GM23338 (cell line): ENCODE results near the gene CADPS2. TPM values are rescaled to one million over a fixed set of nuclear protein-coding genes. Genes with fewer than 3 reads are reported as not detected.

ENCODE experiments used
- ATAC-seq: fragments of 200-7000 bp; cut with Tn5 transposase; 3 replicates; pipeline ENCODE4 v1.9.1; 2020
- DNase-seq: peaks from one replicate; pipeline ENCODE4 v3.0.0-alpha.2; 2015; ENCODE audit warnings: low spot score
- H2AFZ ChIP-seq: fragments of 200-600 bp; sonication (generic); 2 replicates; pipeline ENCODE4 v1.8.0; 2016; ENCODE audit warnings: antibody characterized with exemption, mild to moderate bottlenecking, moderate library complexity
- H3F3A ChIP-seq: fragments of 200-600 bp; sonication (generic); replicated peaks from 2 replicates; pipeline ENCODE4 v1.8.0; 2017; ENCODE audit warnings: antibody characterized with exemption, mixed run types, low read depth
- H3K27ac ChIP-seq: fragments of 200-600 bp; sonication (generic); 2 replicates; pipeline ENCODE4 v1.6.1; 2016; ENCODE audit warnings: low read depth
- H3K27me3 ChIP-seq: fragments of 200-600 bp; sonication (generic); 2 replicates; pipeline ENCODE4 v1.8.0; 2016; ENCODE audit warnings: mild to moderate bottlenecking, mixed run types, moderate library complexity; ENCODE audit not compliant: insufficient read depth
- H3K36me3 ChIP-seq: fragments of 200-600 bp; sonication (generic); 2 replicates; pipeline ENCODE4 v1.8.0; 2016; ENCODE audit warnings: mild to moderate bottlenecking; ENCODE audit not compliant: insufficient read depth
- H3K4me1 ChIP-seq: fragments of 200-600 bp; sonication (generic); 2 replicates; pipeline ENCODE4 v1.8.0; 2016; ENCODE audit warnings: mild to moderate bottlenecking, moderate library complexity; ENCODE audit not compliant: insufficient read depth
- H3K4me2 ChIP-seq: fragments of 200-600 bp; sonication (generic); 2 replicates; pipeline ENCODE4 v1.7.1; 2017; ENCODE audit warnings: mixed run types
- H3K4me3 ChIP-seq: fragments of 200-600 bp; sonication (generic); 2 replicates; pipeline ENCODE4 v1.6.1; 2016; ENCODE audit warnings: mixed run types
- H3K79me2 ChIP-seq: fragments of 200-600 bp; sonication (generic); replicated peaks from 2 replicates; pipeline ENCODE4 v1.8.0; 2017; ENCODE audit warnings: mild to moderate bottlenecking; ENCODE audit not compliant: insufficient read depth
- H3K9me2 ChIP-seq: fragments of 200-600 bp; sonication (generic); 2 replicates; pipeline ENCODE4 v1.8.0; 2017; ENCODE audit not compliant: insufficient read depth
- H4K20me1 ChIP-seq: fragments of 200-600 bp; sonication (generic); replicated peaks from 2 replicates; pipeline ENCODE4 v1.8.0; 2017; ENCODE audit warnings: mild to moderate bottlenecking; ENCODE audit not compliant: insufficient read depth
- H3K27ac Mint-ChIP-seq: 2 replicates; pipeline ENCODE4 v1.8.0; 2020; ENCODE audit warnings: inconsistent platforms, mild to moderate bottlenecking, moderate library complexity, mixed read lengths
- H3K27me3 Mint-ChIP-seq: 3 replicates; pipeline ENCODE4 v1.8.0; 2022; ENCODE audit warnings: low read depth, mild to moderate bottlenecking, moderate library complexity, mixed read lengths, inconsistent platforms; ENCODE audit not compliant: insufficient read depth, poor library complexity
- H3K36me3 Mint-ChIP-seq: 3 replicates; pipeline ENCODE4 v1.8.0; 2021; ENCODE audit warnings: low read depth, mild to moderate bottlenecking, inconsistent platforms, moderate library complexity, mixed read lengths
- H3K4me1 Mint-ChIP-seq: 3 replicates; pipeline ENCODE4 v1.8.0; 2020; ENCODE audit warnings: mild to moderate bottlenecking, inconsistent platforms, mixed read lengths
- H3K4me3 Mint-ChIP-seq: 3 replicates; pipeline ENCODE4 v1.8.0; 2021; ENCODE audit warnings: moderate library complexity, mild to moderate bottlenecking, inconsistent platforms, mixed read lengths
- H3K9me3 Mint-ChIP-seq: 3 replicates; pipeline ENCODE4 v1.8.0; 2020; ENCODE audit warnings: moderate library complexity, mild to moderate bottlenecking, inconsistent platforms, mixed read lengths
- CREB1 ChIP-seq: fragments of 250-450 bp; sonication (Bioruptor Pico); IDR thresholded peaks from 2 replicates; pipeline ENCODE4 v1.5.0; 2020; ENCODE audit warnings: low read depth, mild to moderate bottlenecking, moderate library complexity
- EZH2 ChIP-seq: fragments of 200-600 bp; sonication (generic); IDR thresholded peaks from one replicate; pipeline ENCODE4 v1.8.0; 2017; ENCODE audit warnings: antibody characterized with exemption, mild to moderate bottlenecking, low read depth; ENCODE audit not compliant: unreplicated experiment
- EZH2phosphoT487 ChIP-seq: fragments of 200-600 bp; sonication (generic); IDR thresholded peaks from one replicate; pipeline ENCODE4 v1.8.1; 2018; ENCODE audit warnings: antibody characterized with exemption; ENCODE audit not compliant: unreplicated experiment
- JUNB ChIP-seq: IDR thresholded peaks from one replicate; pipeline ENCODE4 v1.6.1; 2016; ENCODE audit warnings: antibody characterized with exemption; ENCODE audit not compliant: unreplicated experiment
- NANOG ChIP-seq: IDR thresholded peaks from 2 replicates; pipeline ENCODE4 v1.6.1; 2016; ENCODE audit warnings: antibody characterized with exemption, borderline replicate concordance
- POLR2AphosphoS5 ChIP-seq: IDR thresholded peaks from 2 replicates; pipeline ENCODE4 v1.6.1; 2016; ENCODE audit warnings: antibody characterized with exemption, low read depth
- STAT1 ChIP-seq: IDR thresholded peaks from one replicate; pipeline ENCODE4 v1.6.1; 2016; ENCODE audit warnings: antibody characterized with exemption; ENCODE audit not compliant: unreplicated experiment
- ZNF114 ChIP-seq: fragments of 250-450 bp; sonication (Bioruptor Pico); IDR thresholded peaks from 2 replicates; pipeline ENCODE4 v1.5.0; 2020; ENCODE audit warnings: mild to moderate bottlenecking, moderate library complexity
- polyA plus RNA-seq: library from polyadenylated mRNA; unstranded; fragments of >200 nt; fragmentation: Nextera tagmentation; extraction: Ambion mirVana; gene quantifications from 2 replicates; pipeline ENCODE4 v1.2.1, GENCODE V29; 2016
- total RNA-seq: library from RNA; depleted of rRNA; stranded (reverse); fragments of >200 nt; shearing (Covaris generic); gene quantifications from 2 replicates; pipeline ENCODE4 v1.2.3, GENCODE V29; 2014
- TF ChIP-seq, protein P1 (sequence below): fragments of 250-450 bp; sonication (Bioruptor Pico); IDR thresholded peaks from 2 replicates; pipeline ENCODE4 v1.5.0; 2020; ENCODE audit warnings: mild to moderate bottlenecking, moderate library complexity
- TF ChIP-seq, protein P2 (sequence below): IDR thresholded peaks from one replicate; pipeline ENCODE4 v1.6.1; 2018; ENCODE audit warnings: antibody characterized with exemption; ENCODE audit not compliant: unreplicated experiment
- TF ChIP-seq, protein P3 (sequence below), 2 experiments: fragments of 200-600 bp in 1 of 2; sonication (generic) in 1 of 2; conservative IDR thresholded peaks; 2 replicates each; pipeline versions ENCODE4 v1.5.1 to v1.6.1; 2016 to 2017; ENCODE audit warnings: antibody characterized with exemption in 2 of 2, low read depth in 2 of 2, mild to moderate bottlenecking in 2 of 2, moderate library complexity in 1 of 2

Gene CADPS2
- total and polyA plus RNA-seq, 2 experiments from 2014 or later, result 16.3 to 36.9 TPM

DNA sequence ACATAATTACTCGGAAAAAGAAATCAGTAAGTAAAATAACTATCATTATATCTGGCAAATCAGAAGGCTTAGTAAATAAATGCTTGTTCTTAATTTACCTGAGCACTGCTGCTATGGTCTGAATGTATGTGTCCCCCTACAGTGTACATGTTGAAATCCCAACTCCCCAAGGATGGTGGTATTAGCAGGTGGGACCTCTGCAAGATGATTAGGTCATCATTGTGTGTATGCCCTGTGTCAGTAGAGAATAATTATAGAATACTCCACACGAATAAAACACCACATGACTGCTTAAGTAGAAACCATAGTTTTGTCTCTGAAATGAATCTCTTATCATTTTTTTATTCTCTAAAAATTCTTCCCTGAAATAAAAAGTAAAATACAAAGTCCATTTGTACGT, 289.0 kb downstream of the CADPS2 start:
- H3K27ac ChIP-seq, result no peak overlapping the region
- H3K79me2 ChIP-seq, result no peaks in the 10 kb centered on the region
- peaks cover 4% of the 10 kb centered on the region for H3K4me1 Mint-ChIP-seq
- no peaks in the 10 kb centered on the region for H3K9me2 ChIP-seq
- DNase-seq (no peak), ATAC-seq (no peak)
- TF ChIP-seq, protein P1, sequence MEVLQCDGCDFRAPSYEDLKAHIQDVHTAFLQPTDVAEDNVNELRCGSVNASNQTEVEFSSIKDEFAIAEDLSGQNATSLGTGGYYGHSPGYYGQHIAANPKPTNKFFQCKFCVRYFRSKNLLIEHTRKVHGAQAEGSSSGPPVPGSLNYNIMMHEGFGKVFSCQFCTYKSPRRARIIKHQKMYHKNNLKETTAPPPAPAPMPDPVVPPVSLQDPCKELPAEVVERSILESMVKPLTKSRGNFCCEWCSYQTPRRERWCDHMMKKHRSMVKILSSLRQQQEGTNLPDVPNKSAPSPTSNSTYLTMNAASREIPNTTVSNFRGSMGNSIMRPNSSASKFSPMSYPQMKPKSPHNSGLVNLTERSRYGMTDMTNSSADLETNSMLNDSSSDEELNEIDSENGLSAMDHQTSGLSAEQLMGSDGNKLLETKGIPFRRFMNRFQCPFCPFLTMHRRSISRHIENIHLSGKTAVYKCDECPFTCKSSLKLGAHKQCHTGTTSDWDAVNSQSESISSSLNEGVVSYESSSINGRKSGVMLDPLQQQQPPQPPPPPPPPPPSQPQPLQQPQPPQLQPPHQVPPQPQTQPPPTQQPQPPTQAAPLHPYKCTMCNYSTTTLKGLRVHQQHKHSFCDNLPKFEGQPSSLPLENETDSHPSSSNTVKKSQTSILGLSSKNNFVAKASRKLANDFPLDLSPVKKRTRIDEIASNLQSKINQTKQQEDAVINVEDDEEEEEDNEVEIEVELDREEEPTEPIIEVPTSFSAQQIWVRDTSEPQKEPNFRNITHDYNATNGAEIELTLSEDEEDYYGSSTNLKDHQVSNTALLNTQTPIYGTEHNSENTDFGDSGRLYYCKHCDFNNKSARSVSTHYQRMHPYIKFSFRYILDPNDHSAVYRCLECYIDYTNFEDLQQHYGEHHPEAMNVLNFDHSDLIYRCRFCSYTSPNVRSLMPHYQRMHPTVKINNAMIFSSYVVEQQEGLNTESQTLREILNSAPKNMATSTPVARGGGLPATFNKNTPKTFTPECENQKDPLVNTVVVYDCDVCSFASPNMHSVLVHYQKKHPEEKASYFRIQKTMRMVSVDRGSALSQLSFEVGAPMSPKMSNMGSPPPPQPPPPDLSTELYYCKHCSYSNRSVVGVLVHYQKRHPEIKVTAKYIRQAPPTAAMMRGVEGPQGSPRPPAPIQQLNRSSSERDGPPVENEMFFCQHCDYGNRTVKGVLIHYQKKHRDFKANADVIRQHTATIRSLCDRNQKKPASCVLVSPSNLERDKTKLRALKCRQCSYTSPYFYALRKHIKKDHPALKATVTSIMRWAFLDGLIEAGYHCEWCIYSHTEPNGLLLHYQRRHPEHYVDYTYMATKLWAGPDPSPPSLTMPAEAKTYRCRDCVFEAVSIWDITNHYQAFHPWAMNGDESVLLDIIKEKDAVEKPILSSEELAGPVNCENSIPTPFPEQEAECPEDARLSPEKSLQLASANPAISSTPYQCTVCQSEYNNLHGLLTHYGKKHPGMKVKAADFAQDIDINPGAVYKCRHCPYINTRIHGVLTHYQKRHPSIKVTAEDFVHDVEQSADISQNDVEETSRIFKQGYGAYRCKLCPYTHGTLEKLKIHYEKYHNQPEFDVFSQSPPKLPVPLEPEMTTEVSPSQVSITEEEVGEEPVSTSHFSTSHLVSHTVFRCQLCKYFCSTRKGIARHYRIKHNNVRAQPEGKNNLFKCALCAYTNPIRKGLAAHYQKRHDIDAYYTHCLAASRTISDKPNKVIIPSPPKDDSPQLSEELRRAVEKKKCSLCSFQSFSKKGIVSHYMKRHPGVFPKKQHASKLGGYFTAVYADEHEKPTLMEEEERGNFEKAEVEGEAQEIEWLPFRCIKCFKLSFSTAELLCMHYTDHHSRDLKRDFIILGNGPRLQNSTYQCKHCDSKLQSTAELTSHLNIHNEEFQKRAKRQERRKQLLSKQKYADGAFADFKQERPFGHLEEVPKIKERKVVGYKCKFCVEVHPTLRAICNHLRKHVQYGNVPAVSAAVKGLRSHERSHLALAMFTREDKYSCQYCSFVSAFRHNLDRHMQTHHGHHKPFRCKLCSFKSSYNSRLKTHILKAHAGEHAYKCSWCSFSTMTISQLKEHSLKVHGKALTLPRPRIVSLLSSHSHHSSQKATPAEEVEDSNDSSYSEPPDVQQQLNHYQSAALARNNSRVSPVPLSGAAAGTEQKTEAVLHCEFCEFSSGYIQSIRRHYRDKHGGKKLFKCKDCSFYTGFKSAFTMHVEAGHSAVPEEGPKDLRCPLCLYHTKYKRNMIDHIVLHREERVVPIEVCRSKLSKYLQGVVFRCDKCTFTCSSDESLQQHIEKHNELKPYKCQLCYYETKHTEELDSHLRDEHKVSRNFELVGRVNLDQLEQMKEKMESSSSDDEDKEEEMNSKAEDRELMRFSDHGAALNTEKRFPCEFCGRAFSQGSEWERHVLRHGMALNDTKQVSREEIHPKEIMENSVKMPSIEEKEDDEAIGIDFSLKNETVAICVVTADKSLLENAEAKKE (CRISPR knock-in tag), result no peak
- TF ChIP-seq CREB1 (no peak), ZNF114 (CRISPR knock-in tag) (no peak), POLR2AphosphoS5 (no peak), EZH2 (no peak), JUNB (no peak), NANOG (no peak), EZH2phosphoT487 (no peak), STAT1 (no peak)
- TF ChIP-seq, protein P2, sequence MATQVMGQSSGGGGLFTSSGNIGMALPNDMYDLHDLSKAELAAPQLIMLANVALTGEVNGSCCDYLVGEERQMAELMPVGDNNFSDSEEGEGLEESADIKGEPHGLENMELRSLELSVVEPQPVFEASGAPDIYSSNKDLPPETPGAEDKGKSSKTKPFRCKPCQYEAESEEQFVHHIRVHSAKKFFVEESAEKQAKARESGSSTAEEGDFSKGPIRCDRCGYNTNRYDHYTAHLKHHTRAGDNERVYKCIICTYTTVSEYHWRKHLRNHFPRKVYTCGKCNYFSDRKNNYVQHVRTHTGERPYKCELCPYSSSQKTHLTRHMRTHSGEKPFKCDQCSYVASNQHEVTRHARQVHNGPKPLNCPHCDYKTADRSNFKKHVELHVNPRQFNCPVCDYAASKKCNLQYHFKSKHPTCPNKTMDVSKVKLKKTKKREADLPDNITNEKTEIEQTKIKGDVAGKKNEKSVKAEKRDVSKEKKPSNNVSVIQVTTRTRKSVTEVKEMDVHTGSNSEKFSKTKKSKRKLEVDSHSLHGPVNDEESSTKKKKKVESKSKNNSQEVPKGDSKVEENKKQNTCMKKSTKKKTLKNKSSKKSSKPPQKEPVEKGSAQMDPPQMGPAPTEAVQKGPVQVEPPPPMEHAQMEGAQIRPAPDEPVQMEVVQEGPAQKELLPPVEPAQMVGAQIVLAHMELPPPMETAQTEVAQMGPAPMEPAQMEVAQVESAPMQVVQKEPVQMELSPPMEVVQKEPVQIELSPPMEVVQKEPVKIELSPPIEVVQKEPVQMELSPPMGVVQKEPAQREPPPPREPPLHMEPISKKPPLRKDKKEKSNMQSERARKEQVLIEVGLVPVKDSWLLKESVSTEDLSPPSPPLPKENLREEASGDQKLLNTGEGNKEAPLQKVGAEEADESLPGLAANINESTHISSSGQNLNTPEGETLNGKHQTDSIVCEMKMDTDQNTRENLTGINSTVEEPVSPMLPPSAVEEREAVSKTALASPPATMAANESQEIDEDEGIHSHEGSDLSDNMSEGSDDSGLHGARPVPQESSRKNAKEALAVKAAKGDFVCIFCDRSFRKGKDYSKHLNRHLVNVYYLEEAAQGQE, result no peak
- TF ChIP-seq, protein P3, sequence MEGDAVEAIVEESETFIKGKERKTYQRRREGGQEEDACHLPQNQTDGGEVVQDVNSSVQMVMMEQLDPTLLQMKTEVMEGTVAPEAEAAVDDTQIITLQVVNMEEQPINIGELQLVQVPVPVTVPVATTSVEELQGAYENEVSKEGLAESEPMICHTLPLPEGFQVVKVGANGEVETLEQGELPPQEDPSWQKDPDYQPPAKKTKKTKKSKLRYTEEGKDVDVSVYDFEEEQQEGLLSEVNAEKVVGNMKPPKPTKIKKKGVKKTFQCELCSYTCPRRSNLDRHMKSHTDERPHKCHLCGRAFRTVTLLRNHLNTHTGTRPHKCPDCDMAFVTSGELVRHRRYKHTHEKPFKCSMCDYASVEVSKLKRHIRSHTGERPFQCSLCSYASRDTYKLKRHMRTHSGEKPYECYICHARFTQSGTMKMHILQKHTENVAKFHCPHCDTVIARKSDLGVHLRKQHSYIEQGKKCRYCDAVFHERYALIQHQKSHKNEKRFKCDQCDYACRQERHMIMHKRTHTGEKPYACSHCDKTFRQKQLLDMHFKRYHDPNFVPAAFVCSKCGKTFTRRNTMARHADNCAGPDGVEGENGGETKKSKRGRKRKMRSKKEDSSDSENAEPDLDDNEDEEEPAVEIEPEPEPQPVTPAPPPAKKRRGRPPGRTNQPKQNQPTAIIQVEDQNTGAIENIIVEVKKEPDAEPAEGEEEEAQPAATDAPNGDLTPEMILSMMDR (conservative IDR thresholded peaks at IDR 0.05; ENCODE audit: low read depth in 2 of 2), result no peak
- no peak overlapping the region for H3K4me2 ChIP-seq
- peaks cover 21% of the 10 kb centered on the region for H3K9me3 Mint-ChIP-seq
- H3K27ac Mint-ChIP-seq, result no peak overlapping the region
- H3K27me3 Mint-ChIP-seq, result no peaks in the 10 kb centered on the region
- H3F3A ChIP-seq, result no peaks in the 10 kb centered on the region
- H3K4me3 ChIP-seq, result no peak overlapping the region
- H3K4me1 ChIP-seq, result no peaks in the 10 kb centered on the region
- no peaks in the 10 kb centered on the region for H3K36me3 ChIP-seq
- H4K20me1 ChIP-seq, result no peaks in the 10 kb centered on the region
- H3K27me3 ChIP-seq, result no peaks in the 10 kb centered on the region
- H3K36me3 Mint-ChIP-seq, result peaks cover 17% of the 10 kb centered on the region
- H3K4me3 Mint-ChIP-seq, result no peak overlapping the region
- no peak overlapping the region for H2AFZ ChIP-seq
